T-helper 2 cell treated with Interferon-gamma antibody and Interleukin-4, amounts not matched to agents 5 μg/mL and 100 μg/mL, for 36 hours (primary cell): ENCODE measurements around the gene LDLRAD4.

Experiments used
- DNase-seq: peaks from one replicate; pipeline ENCODE4 v3.0.0; 2021; ENCODE audit warnings: low spot score
- H3K27ac Mint-ChIP-seq: one replicate; pipeline ENCODE4 v1.8.0; 2021; ENCODE audit warnings: mild to moderate bottlenecking, mixed read lengths
- H3K27me3 Mint-ChIP-seq: one replicate; pipeline ENCODE4 v1.8.0; 2021; ENCODE audit warnings: low read depth, mixed read lengths
- H3K36me3 Mint-ChIP-seq: one replicate; pipeline ENCODE4 v1.8.0; 2021; ENCODE audit warnings: low read depth, mixed read lengths
- H3K4me1 Mint-ChIP-seq: one replicate; pipeline ENCODE4 v1.8.0; 2021; ENCODE audit warnings: low read depth, mixed read lengths
- H3K4me3 Mint-ChIP-seq: one replicate; pipeline ENCODE4 v1.8.0; 2022; ENCODE audit warnings: mild to moderate bottlenecking, moderate library complexity, mixed read lengths
- H3K9me3 Mint-ChIP-seq: one replicate; pipeline ENCODE4 v1.8.0; 2021; ENCODE audit warnings: mixed read lengths

Gene LDLRAD4

GRCh38 chr18:13446610-13447461 is 228.3 kb downstream of the LDLRAD4 start:
- Mint-ChIP-seq H3K27me3 (no peaks in the 10 kb centered on the region), H3K4me1 (peaks cover 15% of the 10 kb centered on the region), H3K27ac (no peak overlapping the region), H3K9me3 (no peaks in the 10 kb centered on the region), H3K36me3 (no peaks in the 10 kb centered on the region), H3K4me3 (no peak overlapping the region)
- peak; percentile 51 for DNase-seq

GRCh38 chr18:13447621-13448334 is 229.2 kb downstream of the LDLRAD4 start:
- Mint-ChIP-seq H3K4me3 (no peak overlapping the region), H3K4me1 (peaks cover 13% of the 10 kb centered on the region), H3K36me3 (no peaks in the 10 kb centered on the region), H3K9me3 (no peaks in the 10 kb centered on the region), H3K27me3 (no peaks in the 10 kb centered on the region), H3K27ac (no peak overlapping the region)
- no peak for DNase-seq

- Mint-ChIP-seq H3K9me3 (no peaks in the 10 kb centered on the region), H3K36me3 (no peaks in the 10 kb centered on the region), H3K4me1 (peaks cover 9% of the 10 kb centered on the region), H3K27me3 (no peaks in the 10 kb centered on the region), H3K4me3 (no peak overlapping the region), H3K27ac (no peak overlapping the region)
- DNase-seq: no peak
Measured at GRCh38 chr18:13448335-13448795, 229.8 kb downstream of the LDLRAD4 start.

GRCh38 chr18:13449651-13450050 is 231.1 kb downstream of the LDLRAD4 start:
- H3K4me1 Mint-ChIP-seq: peaks cover 5% of the 10 kb centered on the region
- H3K36me3 Mint-ChIP-seq: no peaks in the 10 kb centered on the region
- DNase-seq: no peak
- no peak overlapping the region for H3K27ac Mint-ChIP-seq
- no peaks in the 10 kb centered on the region for H3K9me3 Mint-ChIP-seq
- H3K4me3 Mint-ChIP-seq: no peak overlapping the region
- no peaks in the 10 kb centered on the region for H3K27me3 Mint-ChIP-seq

GRCh38 chr18:13450289-13451212 is 232.0 kb downstream of the LDLRAD4 start:
- H3K9me3 Mint-ChIP-seq: no peaks in the 10 kb centered on the region
- H3K4me3 Mint-ChIP-seq: no peak overlapping the region
- peaks cover 8% of the 10 kb centered on the region for H3K4me1 Mint-ChIP-seq
- no peaks in the 10 kb centered on the region for H3K36me3 Mint-ChIP-seq
- no peaks in the 10 kb centered on the region for H3K27me3 Mint-ChIP-seq
- peak overlapping the region; percentile 33 for H3K27ac Mint-ChIP-seq
- DNase-seq: no peak

- Mint-ChIP-seq H3K27ac (no peak overlapping the region), H3K27me3 (no peaks in the 10 kb centered on the region), H3K4me1 (peaks cover 15% of the 10 kb centered on the region)
Measured at GRCh38 chr18:13451213-13451540, 232.6 kb downstream of the LDLRAD4 start.

GRCh38 chr18:13451661-13452387 is 233.3 kb downstream of the LDLRAD4 start:
- Mint-ChIP-seq H3K36me3 (no peaks in the 10 kb centered on the region), H3K27ac (no peak overlapping the region), H3K9me3 (no peaks in the 10 kb centered on the region), H3K27me3 (no peaks in the 10 kb centered on the region), H3K4me3 (no peak overlapping the region), H3K4me1 (peaks cover 19% of the 10 kb centered on the region)
- no peak for DNase-seq

More at GRCh38 chr18:13451213-13451540, 232.6 kb downstream of the LDLRAD4 start:
- Mint-ChIP-seq H3K4me3 (no peak overlapping the region), H3K36me3 (no peaks in the 10 kb centered on the region), H3K9me3 (no peaks in the 10 kb centered on the region)
- no peak for DNase-seq

- H3K27ac Mint-ChIP-seq: no peak overlapping the region
- peaks cover 22% of the 10 kb centered on the region for H3K4me1 Mint-ChIP-seq
- H3K36me3 Mint-ChIP-seq: no peaks in the 10 kb centered on the region
- no peak overlapping the region for H3K4me3 Mint-ChIP-seq
- H3K27me3 Mint-ChIP-seq: no peaks in the 10 kb centered on the region
- H3K9me3 Mint-ChIP-seq: no peaks in the 10 kb centered on the region
- no peak for DNase-seq
Measured at GRCh38 chr18:13452388-13452811, 233.8 kb downstream of the LDLRAD4 start.

GRCh38 chr18:13452871-13453680 is 234.5 kb downstream of the LDLRAD4 start:
- H3K4me3 Mint-ChIP-seq: no peak overlapping the region
- H3K9me3 Mint-ChIP-seq: no peaks in the 10 kb centered on the region
- DNase-seq: no peak
- no peak overlapping the region for H3K27ac Mint-ChIP-seq
- peaks cover 22% of the 10 kb centered on the region for H3K4me1 Mint-ChIP-seq
- H3K36me3 Mint-ChIP-seq: peaks cover 2% of the 10 kb centered on the region
- no peaks in the 10 kb centered on the region for H3K27me3 Mint-ChIP-seq

GRCh38 chr18:13453714-13454113 is 235.2 kb downstream of the LDLRAD4 start:
- Mint-ChIP-seq H3K4me3 (no peak overlapping the region), H3K27ac (no peak overlapping the region), H3K4me1 (peaks cover 22% of the 10 kb centered on the region), H3K36me3 (peaks cover 3% of the 10 kb centered on the region), H3K9me3 (no peaks in the 10 kb centered on the region), H3K27me3 (no peaks in the 10 kb centered on the region)
- no peak for DNase-seq

- H3K4me1 Mint-ChIP-seq: peaks cover 22% of the 10 kb centered on the region
Measured at GRCh38 chr18:13454363-13455150, 236.0 kb downstream of the LDLRAD4 start.

GRCh38 chr18:13455471-13455870 is 236.9 kb downstream of the LDLRAD4 start:
- Mint-ChIP-seq H3K36me3 (peaks cover 3% of the 10 kb centered on the region), H3K27me3 (no peaks in the 10 kb centered on the region), H3K9me3 (no peaks in the 10 kb centered on the region), H3K27ac (peak overlapping the region; percentile 48), H3K4me1 (peaks cover 20% of the 10 kb centered on the region), H3K4me3 (no peak overlapping the region)
- no peak for DNase-seq

More at GRCh38 chr18:13454363-13455150, 236.0 kb downstream of the LDLRAD4 start:
- Mint-ChIP-seq H3K9me3 (no peaks in the 10 kb centered on the region), H3K4me3 (no peak overlapping the region), H3K36me3 (peaks cover 3% of the 10 kb centered on the region), H3K27me3 (no peaks in the 10 kb centered on the region), H3K27ac (peak overlapping the region; percentile 18)
- DNase-seq: no peak
